ENCODE measurements around the gene CMSS1.

- TF ChIP-seq EZH2 (IDR thresholded peaks at IDR 0.05; ENCODE audit: borderline replicate concordance, low read length) = no peak
- TF ChIP-seq, protein P1, sequence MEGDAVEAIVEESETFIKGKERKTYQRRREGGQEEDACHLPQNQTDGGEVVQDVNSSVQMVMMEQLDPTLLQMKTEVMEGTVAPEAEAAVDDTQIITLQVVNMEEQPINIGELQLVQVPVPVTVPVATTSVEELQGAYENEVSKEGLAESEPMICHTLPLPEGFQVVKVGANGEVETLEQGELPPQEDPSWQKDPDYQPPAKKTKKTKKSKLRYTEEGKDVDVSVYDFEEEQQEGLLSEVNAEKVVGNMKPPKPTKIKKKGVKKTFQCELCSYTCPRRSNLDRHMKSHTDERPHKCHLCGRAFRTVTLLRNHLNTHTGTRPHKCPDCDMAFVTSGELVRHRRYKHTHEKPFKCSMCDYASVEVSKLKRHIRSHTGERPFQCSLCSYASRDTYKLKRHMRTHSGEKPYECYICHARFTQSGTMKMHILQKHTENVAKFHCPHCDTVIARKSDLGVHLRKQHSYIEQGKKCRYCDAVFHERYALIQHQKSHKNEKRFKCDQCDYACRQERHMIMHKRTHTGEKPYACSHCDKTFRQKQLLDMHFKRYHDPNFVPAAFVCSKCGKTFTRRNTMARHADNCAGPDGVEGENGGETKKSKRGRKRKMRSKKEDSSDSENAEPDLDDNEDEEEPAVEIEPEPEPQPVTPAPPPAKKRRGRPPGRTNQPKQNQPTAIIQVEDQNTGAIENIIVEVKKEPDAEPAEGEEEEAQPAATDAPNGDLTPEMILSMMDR (IDR thresholded peaks at IDR 0.05; ENCODE audit: low read length) = no peak
Observed at GRCh38 chr3:99818818-99819217, 1.2 kb downstream of the CMSS1 start.

All from OCI-LY1 (cell line).